Measurements from ENCODE around the gene PHKB.
"Not testable (repeated sequence)": the region's sequence is repeated elsewhere in the genome, so short reads cannot be mapped to it uniquely, and the experiment has no call there.

The PHKB gene

GRCh38 chr16:47460711-47461597 lies at the start of gene PHKB, which contains the start of gene ITFG1:
PHKB (plus strand) TSS chr16:47461331; CDS start chr16:47461351, 20 bp downstream.
ITFG1 (minus strand) TSS chr16:47461063; CDS start chr16:47461045, 18 bp downstream.
- peak; percentile 60 to 73 for DNase-seq

GRCh38 chr16:47413041-47413440 lies 48.1 kb upstream of the PHKB start:
- DNase-seq: no peak

- no peak for DNase-seq
Measured at GRCh38 chr16:47416869-47417268, 44.3 kb upstream of the PHKB start.

GRCh38 chr16:47424846-47425245 lies 36.3 kb upstream of the PHKB start:
- no peak for DNase-seq

GRCh38 chr16:47426806-47427205 lies 34.3 kb upstream of the PHKB start:
- DNase-seq: no peak

GRCh38 chr16:47431960-47432359 lies 29.2 kb upstream of the PHKB start:
- DNase-seq: no peak

- DNase-seq: not testable (repeated sequence)
Measured at GRCh38 chr16:47434274-47434673, 26.9 kb upstream of the PHKB start.

GRCh38 chr16:47440066-47440465 lies 21.1 kb upstream of the PHKB start:
- DNase-seq: not testable (repeated sequence)

GRCh38 chr16:47442884-47443283 lies 18.2 kb upstream of the PHKB start:
- DNase-seq: not testable (repeated sequence)

- no peak for DNase-seq
Measured at GRCh38 chr16:47446431-47446830, 14.7 kb upstream of the PHKB start.

- DNase-seq: no peak
Measured at GRCh38 chr16:47448830-47449575, 12.1 kb upstream of the PHKB start.

GRCh38 chr16:47449788-47450187 lies 11.3 kb upstream of the PHKB start:
- DNase-seq: no peak

- no peak for DNase-seq
Measured at GRCh38 chr16:47458331-47458730, 2.8 kb upstream of the PHKB start.

GRCh38 chr16:47459603-47460002 lies 1.5 kb upstream of the PHKB start:
- no peak for DNase-seq

- no peak for DNase-seq
Measured at GRCh38 chr16:47460359-47460710, 796 bp upstream of the PHKB start.

- peak; percentile 27 to 59 for DNase-seq
Measured at GRCh38 chr16:47461598-47462266, 601 bp downstream of the PHKB start.

GRCh38 chr16:47463771-47464624 lies 2.9 kb downstream of the PHKB start:
- no peak for DNase-seq

GRCh38 chr16:47465919-47466630 lies 4.9 kb downstream of the PHKB start:
- DNase-seq: no peak

- no peak for DNase-seq
Measured at GRCh38 chr16:47467501-47467900, 6.4 kb downstream of the PHKB start.

GRCh38 chr16:47468070-47468689 lies 7.0 kb downstream of the PHKB start:
- not testable (repeated sequence) for DNase-seq

- no peak for DNase-seq
Measured at GRCh38 chr16:47469227-47469626, 8.1 kb downstream of the PHKB start.
